PFSK-1 (cell line): ENCODE results near the gene NTM.

Experiments used
- FOXP2 ChIP-seq: optimal IDR thresholded peaks from 2 replicates; pipeline ENCODE3; 2011; ENCODE audit warnings: borderline replicate concordance, control low read depth, inconsistent platforms; ENCODE audit not compliant: insufficient read depth; ENCODE audit errors: extremely low read length, extremely low read depth
- POLR2AphosphoS5 ChIP-seq: IDR thresholded peaks from 2 replicates; pipeline ENCODE4 v1.6.1; 2012; ENCODE audit warnings: low read depth, mild to moderate bottlenecking, control low read depth, low read length, moderate library complexity
- SIN3A ChIP-seq: IDR thresholded peaks from 2 replicates; pipeline ENCODE4 v1.6.1; 2012; ENCODE audit warnings: mild to moderate bottlenecking, low read length, moderate library complexity, borderline replicate concordance; ENCODE audit not compliant: insufficient read depth
- TAF1 ChIP-seq: IDR thresholded peaks from 2 replicates; pipeline ENCODE4 v1.6.1; 2012; ENCODE audit warnings: low read length, control low read depth, borderline replicate concordance; ENCODE audit not compliant: insufficient read depth
- TF ChIP-seq, protein P1 (sequence below), 2 experiments: IDR thresholded peaks; 2 replicates each; pipeline versions ENCODE4 v1.6.1 to v1.8.0; 2011 to 2012; ENCODE audit warnings: low read depth in 2 of 2, low read length in 2 of 2, control low read depth in 1 of 2, inconsistent platforms in 1 of 2, mild to moderate bottlenecking in 1 of 2, moderate library complexity in 1 of 2; ENCODE audit not compliant: insufficient read depth in 1 of 2

The NTM gene

DNA sequence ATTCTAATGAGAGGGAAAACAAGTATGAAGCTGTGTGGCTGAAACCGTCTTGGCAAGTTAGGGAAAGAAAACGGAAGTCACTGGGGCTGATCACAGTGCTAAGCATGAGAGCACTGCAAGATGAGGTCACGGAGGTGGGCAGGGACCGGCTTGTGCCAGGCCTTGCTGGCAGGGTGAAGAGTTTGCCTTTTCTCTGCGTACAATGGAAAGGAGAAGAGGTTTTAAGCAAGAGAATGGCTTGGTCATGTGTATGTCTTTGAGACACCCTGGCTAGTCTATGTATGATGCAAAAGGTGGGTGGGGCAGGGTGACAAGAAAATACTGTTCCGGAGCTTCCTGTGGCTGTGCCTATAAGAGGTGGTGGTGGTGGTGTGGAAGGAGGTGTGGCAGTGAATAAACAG is 567.9 kb downstream of the NTM start:
- TF ChIP-seq POLR2AphosphoS5 (no peak), SIN3A (no peak), TAF1 (no peak), FOXP2 (no peak)
- TF ChIP-seq, protein P1, sequence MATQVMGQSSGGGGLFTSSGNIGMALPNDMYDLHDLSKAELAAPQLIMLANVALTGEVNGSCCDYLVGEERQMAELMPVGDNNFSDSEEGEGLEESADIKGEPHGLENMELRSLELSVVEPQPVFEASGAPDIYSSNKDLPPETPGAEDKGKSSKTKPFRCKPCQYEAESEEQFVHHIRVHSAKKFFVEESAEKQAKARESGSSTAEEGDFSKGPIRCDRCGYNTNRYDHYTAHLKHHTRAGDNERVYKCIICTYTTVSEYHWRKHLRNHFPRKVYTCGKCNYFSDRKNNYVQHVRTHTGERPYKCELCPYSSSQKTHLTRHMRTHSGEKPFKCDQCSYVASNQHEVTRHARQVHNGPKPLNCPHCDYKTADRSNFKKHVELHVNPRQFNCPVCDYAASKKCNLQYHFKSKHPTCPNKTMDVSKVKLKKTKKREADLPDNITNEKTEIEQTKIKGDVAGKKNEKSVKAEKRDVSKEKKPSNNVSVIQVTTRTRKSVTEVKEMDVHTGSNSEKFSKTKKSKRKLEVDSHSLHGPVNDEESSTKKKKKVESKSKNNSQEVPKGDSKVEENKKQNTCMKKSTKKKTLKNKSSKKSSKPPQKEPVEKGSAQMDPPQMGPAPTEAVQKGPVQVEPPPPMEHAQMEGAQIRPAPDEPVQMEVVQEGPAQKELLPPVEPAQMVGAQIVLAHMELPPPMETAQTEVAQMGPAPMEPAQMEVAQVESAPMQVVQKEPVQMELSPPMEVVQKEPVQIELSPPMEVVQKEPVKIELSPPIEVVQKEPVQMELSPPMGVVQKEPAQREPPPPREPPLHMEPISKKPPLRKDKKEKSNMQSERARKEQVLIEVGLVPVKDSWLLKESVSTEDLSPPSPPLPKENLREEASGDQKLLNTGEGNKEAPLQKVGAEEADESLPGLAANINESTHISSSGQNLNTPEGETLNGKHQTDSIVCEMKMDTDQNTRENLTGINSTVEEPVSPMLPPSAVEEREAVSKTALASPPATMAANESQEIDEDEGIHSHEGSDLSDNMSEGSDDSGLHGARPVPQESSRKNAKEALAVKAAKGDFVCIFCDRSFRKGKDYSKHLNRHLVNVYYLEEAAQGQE (IDR thresholded peaks at IDR 0.05; ENCODE audit: insufficient read depth in 1 of 2, low read depth in 2 of 2, low read length in 2 of 2): no peak

DNA sequence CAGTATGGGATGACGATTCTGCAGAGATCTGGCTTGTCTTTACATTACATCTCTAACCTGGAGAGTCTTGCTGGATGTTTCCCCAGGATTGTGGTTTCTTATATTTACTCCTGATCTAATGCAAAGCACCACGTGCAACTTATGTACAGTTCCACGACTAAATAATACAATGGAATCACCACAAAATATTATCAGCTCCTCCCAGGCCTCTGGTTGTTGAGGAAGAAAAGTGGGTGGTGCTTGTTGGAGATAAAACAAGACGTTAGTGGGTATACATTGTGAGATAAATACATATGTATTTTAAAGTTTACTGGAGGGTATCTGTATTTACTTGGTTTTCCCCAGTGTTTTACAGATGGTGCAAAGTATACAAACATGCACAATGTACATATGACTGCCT is 569.7 kb downstream of the NTM start:
- TF ChIP-seq FOXP2: no peak
- no peak for TF ChIP-seq POLR2AphosphoS5
- no peak for TF ChIP-seq TAF1
- TF ChIP-seq SIN3A: no peak
- TF ChIP-seq, protein P1 (IDR thresholded peaks at IDR 0.05; ENCODE audit: insufficient read depth in 1 of 2, low read depth in 2 of 2, low read length in 2 of 2): no peak

DNA sequence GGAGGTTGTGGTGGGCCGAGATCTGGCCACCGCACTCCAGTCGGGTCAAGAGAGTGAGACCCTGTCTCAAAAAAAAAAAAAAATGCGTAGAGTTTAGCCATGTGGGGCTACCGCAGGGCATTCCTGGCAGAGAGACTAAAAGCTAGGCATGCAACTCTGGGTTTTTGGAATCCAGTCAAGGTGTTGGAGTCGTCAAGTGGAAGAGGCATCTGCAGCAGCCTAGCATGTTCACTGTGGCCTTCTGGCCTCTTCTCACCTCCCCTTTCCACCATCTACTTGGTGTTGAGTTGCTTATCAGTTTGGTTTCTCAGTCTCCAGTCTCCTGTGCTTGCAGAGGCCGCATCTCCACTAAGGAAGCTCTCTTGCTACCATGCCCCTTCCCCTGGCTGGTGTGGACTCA is 572.5 kb downstream of the NTM start:
- TF ChIP-seq, protein P1 (IDR thresholded peaks at IDR 0.05; ENCODE audit: insufficient read depth in 1 of 2, low read depth in 2 of 2, low read length in 2 of 2): no peak
- TF ChIP-seq POLR2AphosphoS5 (no peak), TAF1 (no peak), SIN3A (no peak), FOXP2 (no peak)

DNA sequence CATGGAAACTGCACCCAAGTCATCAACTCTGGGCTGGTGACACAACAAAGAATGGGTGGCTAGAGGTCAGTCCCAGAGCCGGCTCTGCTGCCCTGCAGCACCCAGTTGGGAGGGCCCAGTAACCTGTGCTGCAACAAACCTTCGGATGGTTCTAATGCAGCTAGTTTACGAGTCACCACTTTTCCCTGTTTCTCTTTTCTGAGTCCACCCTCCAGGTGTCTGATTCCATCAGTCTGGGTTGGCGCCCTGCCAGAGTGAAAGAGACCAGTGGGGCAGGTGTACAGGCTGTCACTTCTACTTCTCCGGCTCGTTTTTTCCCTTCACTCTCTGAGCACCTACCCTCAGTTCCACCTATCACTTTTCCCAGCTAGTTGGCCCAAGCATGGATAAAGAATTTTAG is 572.9 kb downstream of the NTM start:
- TF ChIP-seq TAF1: no peak
- TF ChIP-seq, protein P1 (IDR thresholded peaks at IDR 0.05; ENCODE audit: insufficient read depth in 1 of 2, low read depth in 2 of 2, low read length in 2 of 2): no peak
- no peak for TF ChIP-seq POLR2AphosphoS5

DNA sequence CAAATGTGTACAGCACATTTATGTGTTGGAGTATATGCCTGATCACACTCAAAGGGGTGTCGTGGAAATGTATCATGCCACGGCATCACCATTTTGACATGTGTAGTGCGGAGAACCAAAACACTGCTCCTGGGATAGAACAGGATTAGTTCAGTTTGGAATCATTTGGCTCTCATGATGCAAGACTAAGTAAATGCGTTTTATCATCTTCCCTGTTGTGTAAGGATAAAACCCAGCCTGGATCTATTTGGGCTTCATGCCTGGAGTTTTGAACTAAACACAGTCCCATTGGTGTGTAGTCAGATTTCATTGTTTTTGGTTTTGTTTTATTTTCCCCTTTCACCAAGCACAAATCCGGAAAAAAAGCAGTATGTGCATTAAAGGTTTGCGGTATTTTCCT is 574.3 kb downstream of the NTM start:
- TF ChIP-seq POLR2AphosphoS5: no peak
- TF ChIP-seq, protein P1 (IDR thresholded peaks at IDR 0.05; ENCODE audit: insufficient read depth in 1 of 2, low read depth in 2 of 2, low read length in 2 of 2): no peak
- no peak for TF ChIP-seq TAF1
- no peak for TF ChIP-seq SIN3A
- no peak for TF ChIP-seq FOXP2
